HG02852 (cell line): ENCODE measurements around the gene CLTCL1.
"Not testable (repeated sequence)": the region's sequence is repeated elsewhere in the genome, so short reads cannot be mapped to it uniquely, and the experiment has no call there.

Experiments used
- ATAC-seq: cut with Tn5 transposase; IDR thresholded peaks from one replicate; pipeline ENCODE4 v1.9.1; 2021; ENCODE audit warnings: mild to moderate bottlenecking, moderate library complexity; ENCODE audit not compliant: unreplicated experiment

Gene CLTCL1

GRCh38 chr22:19222242-19223005 is 69.1 kb downstream of the CLTCL1 start:
- no peak for ATAC-seq

- ATAC-seq, result no peak
Observed at GRCh38 chr22:19220867-19221266, 70.7 kb downstream of the CLTCL1 start.

- ATAC-seq, result no peak
Observed at GRCh38 chr22:19218541-19219233, 72.8 kb downstream of the CLTCL1 start.

GRCh38 chr22:19216579-19216978 is 74.9 kb downstream of the CLTCL1 start:
- no peak for ATAC-seq

GRCh38 chr22:19215360-19215759 is 76.2 kb downstream of the CLTCL1 start:
- no peak for ATAC-seq

GRCh38 chr22:19214078-19214473 is 77.4 kb downstream of the CLTCL1 start:
- no peak for ATAC-seq

GRCh38 chr22:19213442-19214077 is 78.0 kb downstream of the CLTCL1 start:
- no peak for ATAC-seq

GRCh38 chr22:19213001-19213400 is 78.5 kb downstream of the CLTCL1 start:
- ATAC-seq, result no peak

GRCh38 chr22:19212302-19212870 is 79.1 kb downstream of the CLTCL1 start:
- ATAC-seq, result no peak

- no peak for ATAC-seq
Observed at GRCh38 chr22:19210188-19210587, 81.3 kb downstream of the CLTCL1 start.

GRCh38 chr22:19208287-19208847 is 83.2 kb downstream of the CLTCL1 start:
- ATAC-seq, result no peak

- no peak for ATAC-seq
Observed at GRCh38 chr22:19207884-19208283, 83.6 kb downstream of the CLTCL1 start.

- ATAC-seq, result no peak
Observed at GRCh38 chr22:19207401-19207808, 84.1 kb downstream of the CLTCL1 start.

GRCh38 chr22:19206287-19206686 is 85.2 kb downstream of the CLTCL1 start:
- no peak for ATAC-seq

GRCh38 chr22:19204640-19205039 is 86.9 kb downstream of the CLTCL1 start:
- ATAC-seq, result no peak

- ATAC-seq, result no peak
Observed at GRCh38 chr22:19203834-19204233, 87.7 kb downstream of the CLTCL1 start.

GRCh38 chr22:19202799-19203186 is 88.7 kb downstream of the CLTCL1 start:
- ATAC-seq, result not testable (repeated sequence)

GRCh38 chr22:19201869-19202798 is 89.4 kb downstream of the CLTCL1 start:
- ATAC-seq, result no peak

GRCh38 chr22:19201130-19201868 is 90.2 kb downstream of the CLTCL1 start:
- no peak for ATAC-seq
